Heart right ventricle (tissue), 16 donors: ENCODE measurements around the gene GPR148. TPM values are rescaled to one million over a fixed set of nuclear protein-coding genes. Genes with fewer than 3 reads are reported as not detected.

Experiments used
- ATAC-seq, 8 donors: fragments of 200-7000 bp; cut with Tn5 transposase; one replicate each; pipeline ENCODE4 v1.9.1; 2020; ENCODE audit warnings: mild to moderate bottlenecking in 8 of 8, moderate library complexity in 8 of 8, moderate number of reproducible peaks in 1 of 8
- DNase-seq, 2 donors: peaks; one replicate each; pipeline ENCODE4 v3.0.0-alpha.2; 2020
- H3K27ac ChIP-seq, 10 donors: fragments of 200-600 bp; sonication (generic) in 2 of 10; one replicate each; pipeline versions ENCODE4 v1.5.0 to v1.8.0; 2020 to 2022; ENCODE audit warnings: mild to moderate bottlenecking in 3 of 10
- H3K27me3 ChIP-seq, 7 donors: fragments of 200-600 bp; one replicate each; pipeline ENCODE4 v1.8.0; 2021 to 2022; ENCODE audit warnings: mild to moderate bottlenecking in 2 of 7
- H3K36me3 ChIP-seq, 9 donors: fragments of 200-600 bp; sonication (generic) in 1 of 9; one replicate each; pipeline versions ENCODE4 v1.5.0 to v1.8.0; 2020 to 2022; ENCODE audit warnings: mild to moderate bottlenecking in 2 of 9
- H3K4me1 ChIP-seq, 9 donors: fragments of 200-600 bp; sonication (generic) in 1 of 9; one replicate each; pipeline versions ENCODE4 v1.5.0 to v1.8.0; 2020 to 2022; ENCODE audit warnings: mild to moderate bottlenecking in 4 of 9
- H3K4me3 ChIP-seq, 10 donors: fragments of 200-600 bp; sonication (generic) in 2 of 10; one replicate each; pipeline versions ENCODE4 v1.5.0 to v1.8.0; 2020 to 2022; ENCODE audit warnings: mild to moderate bottlenecking in 7 of 10, moderate library complexity in 2 of 10
- H3K9me3 ChIP-seq, 11 donors: fragments of 200-600 bp in 10 of 11; sonication (generic) in 2 of 11; one replicate each; pipeline versions ENCODE4 v1.5.0 to v1.8.0; 2013 to 2022; ENCODE audit warnings: mild to moderate bottlenecking in 2 of 11, control low read depth in 1 of 11, moderate library complexity in 1 of 11
- WGBS, 2 donors: extraction: QIAGEN DNeasy Blood & Tissue Kit; methylation state at CpG; one replicate each; pipeline ENCODE4 v1.1.7; 2013; ENCODE audit warnings: inconsistent platforms in 1 of 2; 5-methylcytosine and 5-hydroxymethylcytosine counted together
- intact Hi-C, 10 donors: fragments of 100-400 bp; cut with DNase I; formaldehyde crosslinking; loops; one replicate each; pipeline versions ENCODE4 v1.11.1 to v1.14.2; 2022
- polyA plus RNA-seq, 2 donors: library from polyadenylated mRNA; stranded (reverse); fragments of 200-250 nt; gene quantifications; one replicate each; pipeline ENCODE4 v1.2.3, GENCODE V29; 2013
- total RNA-seq, 10 donors: library from RNA; stranded (reverse); fragmentation: NEBNext Ultra II Directional in 3 of 10; extraction: Animal tissue kit (Norgen Biotek cat#: 25700) in 3 of 10; gene quantifications; one replicate each; pipeline versions ENCODE4 v1.2.1 to v1.2.4, GENCODE V29; 2021 to 2023
- TF ChIP-seq, protein P1 (sequence below), 9 donors: fragments of 200-600 bp; sonication (generic) in 2 of 9; IDR thresholded peaks; one replicate each; pipeline versions ENCODE4 v1.5.0 to v1.8.0; 2021 to 2022; ENCODE audit warnings: antibody characterized with exemption in 9 of 9, mild to moderate bottlenecking in 5 of 9, moderate library complexity in 1 of 9
- donor health status: Arrhythmogenic right ventricular cardiomyopathy.
- donor health status: ischemic (EF 13 %, LVEDD 7.1; RV severe dilation, severe dysfunction).
- donor health status: healthy with polysubstance abuse.
- donor health status: DM: no; HTN: yes; CAD: no.
- donor health status: DM: no; HTN: no; CAD: no.
- donor health status: ischemic (EF 25% LVEDD 6.9; RV normal size, moderate dysfunction).
- donor health status: ischemic (EF 25% LVEDD 5.7; RV mildly dilated, moderate dysfunction).
- donor health status: healthy.
- donor health status: DM: yes; HTN: yes; CAD: no.
- donor health status: Ischemic cardiomyopathy.
- donor health status: ischemic (EF 35%, LVEDD 5.7; RV mildly dilated, moderate dysfunction).
- donor health status: nonischemic (EF 11% LVEDD 7.7; RV severe dilation, severe dysfunction).
- donor health status: DM: yes; HTN: yes; CAD: no.
- donor health status: PGD.
- donor health status: ischemic (EF 29% LVEDD 5.4; RV normal size, mild dysfunction).
- donor health status: nonischemic (EF 23%, LVEDD 6.1; RV moderate dilation, normal function).

GPR148 gene
- total and polyA plus RNA-seq, 12 donors = not detected

- H3K27ac ChIP-seq = no peak overlapping the region
- no peak overlapping the region for H3K4me3 ChIP-seq
- H3K27me3 ChIP-seq = peaks cover 0 to 31% (median 10%) of the 10 kb centered on the region in 7 donors
- H3K4me1 ChIP-seq = no peaks in the 10 kb centered on the region
- peaks cover 0 to 9% (median 0%) of the 10 kb centered on the region in 11 donors for H3K9me3 ChIP-seq
- ATAC-seq (no peak), DNase-seq (no peak)
- WGBS, 2 donors = 92 to 93% methylated on average over 9 of the region's 9 CpGs
- TF ChIP-seq, protein P1, sequence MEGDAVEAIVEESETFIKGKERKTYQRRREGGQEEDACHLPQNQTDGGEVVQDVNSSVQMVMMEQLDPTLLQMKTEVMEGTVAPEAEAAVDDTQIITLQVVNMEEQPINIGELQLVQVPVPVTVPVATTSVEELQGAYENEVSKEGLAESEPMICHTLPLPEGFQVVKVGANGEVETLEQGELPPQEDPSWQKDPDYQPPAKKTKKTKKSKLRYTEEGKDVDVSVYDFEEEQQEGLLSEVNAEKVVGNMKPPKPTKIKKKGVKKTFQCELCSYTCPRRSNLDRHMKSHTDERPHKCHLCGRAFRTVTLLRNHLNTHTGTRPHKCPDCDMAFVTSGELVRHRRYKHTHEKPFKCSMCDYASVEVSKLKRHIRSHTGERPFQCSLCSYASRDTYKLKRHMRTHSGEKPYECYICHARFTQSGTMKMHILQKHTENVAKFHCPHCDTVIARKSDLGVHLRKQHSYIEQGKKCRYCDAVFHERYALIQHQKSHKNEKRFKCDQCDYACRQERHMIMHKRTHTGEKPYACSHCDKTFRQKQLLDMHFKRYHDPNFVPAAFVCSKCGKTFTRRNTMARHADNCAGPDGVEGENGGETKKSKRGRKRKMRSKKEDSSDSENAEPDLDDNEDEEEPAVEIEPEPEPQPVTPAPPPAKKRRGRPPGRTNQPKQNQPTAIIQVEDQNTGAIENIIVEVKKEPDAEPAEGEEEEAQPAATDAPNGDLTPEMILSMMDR (IDR thresholded peaks at IDR 0.05) = no peak
- intact Hi-C loops = no loop called here
- H3K36me3 ChIP-seq = no peaks in the 10 kb centered on the region
Observed at GRCh38 chr2:130778781-130779180, 49.9 kb downstream of the GPR148 start.

Other genes with a start within 250 kb of the GPR148 start
- not detected for gene POTEI, start 219.7 kb upstream of the GPR148 start, total RNA-seq
- gene POTEI, start 219.7 kb upstream of the GPR148 start, polyA plus RNA-seq = not detected
- gene CFC1B, start 207.8 kb upstream of the GPR148 start, total RNA-seq = not detected
- not detected for gene CFC1B, start 207.8 kb upstream of the GPR148 start, polyA plus RNA-seq
- gene CFC1, start 129.5 kb upstream of the GPR148 start, total RNA-seq = not detected
- gene CFC1, start 129.5 kb upstream of the GPR148 start, polyA plus RNA-seq = under 1 TPM in 1 of 2 donors, not detected in 1; 0.23 TPM
- gene POTEJ, start 117.6 kb upstream of the GPR148 start, total RNA-seq = not detected
- not detected for gene POTEJ, start 117.6 kb upstream of the GPR148 start, polyA plus RNA-seq
- gene AMER3, start 26.5 kb downstream of the GPR148 start, total RNA-seq = not detected
- not detected for gene AMER3, start 26.5 kb downstream of the GPR148 start, polyA plus RNA-seq
- gene ARHGEF4, start 107.8 kb downstream of the GPR148 start, total RNA-seq = 1 to 10 TPM; 2.5 to 6.5 (median 3.9) TPM
- gene ARHGEF4, start 107.8 kb downstream of the GPR148 start, polyA plus RNA-seq = 1 to 10 TPM in 1 of 2 donors, under 1 TPM in 1; 0.67 to 3.2 TPM